Measurements from ENCODE around the gene RUNDC3A.

- TF ChIP-seq, protein P1, sequence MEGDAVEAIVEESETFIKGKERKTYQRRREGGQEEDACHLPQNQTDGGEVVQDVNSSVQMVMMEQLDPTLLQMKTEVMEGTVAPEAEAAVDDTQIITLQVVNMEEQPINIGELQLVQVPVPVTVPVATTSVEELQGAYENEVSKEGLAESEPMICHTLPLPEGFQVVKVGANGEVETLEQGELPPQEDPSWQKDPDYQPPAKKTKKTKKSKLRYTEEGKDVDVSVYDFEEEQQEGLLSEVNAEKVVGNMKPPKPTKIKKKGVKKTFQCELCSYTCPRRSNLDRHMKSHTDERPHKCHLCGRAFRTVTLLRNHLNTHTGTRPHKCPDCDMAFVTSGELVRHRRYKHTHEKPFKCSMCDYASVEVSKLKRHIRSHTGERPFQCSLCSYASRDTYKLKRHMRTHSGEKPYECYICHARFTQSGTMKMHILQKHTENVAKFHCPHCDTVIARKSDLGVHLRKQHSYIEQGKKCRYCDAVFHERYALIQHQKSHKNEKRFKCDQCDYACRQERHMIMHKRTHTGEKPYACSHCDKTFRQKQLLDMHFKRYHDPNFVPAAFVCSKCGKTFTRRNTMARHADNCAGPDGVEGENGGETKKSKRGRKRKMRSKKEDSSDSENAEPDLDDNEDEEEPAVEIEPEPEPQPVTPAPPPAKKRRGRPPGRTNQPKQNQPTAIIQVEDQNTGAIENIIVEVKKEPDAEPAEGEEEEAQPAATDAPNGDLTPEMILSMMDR (conservative IDR thresholded peaks at IDR 0.05; ENCODE audit: low read depth, low read length), result no peak
- no peak for TF ChIP-seq EZH2phosphoT487 (IDR thresholded peaks at IDR 0.05; ENCODE audit: borderline replicate concordance, low read length)
- no peak for TF ChIP-seq EZH2 (IDR thresholded peaks at IDR 0.05; ENCODE audit: low read length, unreplicated experiment)
These were observed 46.5 kb downstream of the RUNDC3A start for GRCh38 chr17:44354582-44355561.

All from PC-3 (cell line).